Forelimb muscle (tissue), 1 donor: ENCODE results near the gene GRID1. TPM values are rescaled to one million over a fixed set of nuclear protein-coding genes. Genes with fewer than 3 reads are reported as not detected.
"Not testable (repeated sequence)": the region's sequence is repeated elsewhere in the genome, so short reads cannot be mapped to it uniquely, and the experiment has no call there.

Experiments
- DNase-seq: peaks from one replicate; pipeline ENCODE4 v3.0.0-alpha.2; 2013; ENCODE audit warnings: low read depth
- polyA plus RNA-seq: library from polyadenylated mRNA; unstranded; fragments of 120-200 nt; gene quantifications from one replicate; pipeline ENCODE4 v1.2.1, GENCODE V29; 2013; ENCODE audit not compliant: insufficient read length

GRID1 gene
- polyA plus RNA-seq, 1 donor: 3.8 TPM

DNA sequence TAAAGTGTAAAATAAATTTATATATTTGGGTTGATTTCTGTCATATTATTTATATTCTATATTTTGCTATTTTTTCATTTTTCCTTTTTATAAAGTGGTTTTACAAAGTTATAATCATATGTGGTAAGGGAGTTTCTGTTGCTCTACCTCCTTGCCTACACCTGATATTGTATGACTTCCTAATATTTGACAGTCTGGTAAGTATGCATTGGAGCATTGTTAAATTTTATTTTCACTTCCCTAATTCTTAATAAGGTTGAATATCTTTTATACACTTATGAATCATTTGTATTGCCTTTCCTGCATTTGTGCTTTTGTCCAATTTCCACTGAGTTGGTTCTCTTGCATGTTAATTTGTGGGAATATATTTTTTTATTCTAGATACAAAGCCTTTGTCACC is 492.4 kb downstream of the GRID1 start:
- no peak for DNase-seq

DNA sequence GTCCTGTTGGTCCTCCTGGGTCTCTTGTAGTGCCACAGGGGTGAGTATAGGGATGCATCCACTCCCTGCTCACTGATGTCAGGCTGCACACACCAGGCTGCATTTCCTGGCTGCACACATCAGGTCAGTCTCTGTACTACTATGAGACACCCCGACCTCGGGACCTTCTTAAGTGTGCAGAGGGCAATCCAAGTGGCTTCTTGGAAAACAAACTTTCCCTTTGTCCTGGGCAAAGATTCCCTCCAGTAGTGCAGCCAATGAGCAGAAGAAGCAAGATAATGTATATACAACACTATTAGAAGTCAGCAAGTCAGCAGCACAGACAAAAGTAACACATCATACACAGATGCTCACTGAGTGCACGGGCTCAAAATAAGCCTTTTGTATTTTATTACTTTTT is 493.5 kb downstream of the GRID1 start:
- no peak for DNase-seq

DNA sequence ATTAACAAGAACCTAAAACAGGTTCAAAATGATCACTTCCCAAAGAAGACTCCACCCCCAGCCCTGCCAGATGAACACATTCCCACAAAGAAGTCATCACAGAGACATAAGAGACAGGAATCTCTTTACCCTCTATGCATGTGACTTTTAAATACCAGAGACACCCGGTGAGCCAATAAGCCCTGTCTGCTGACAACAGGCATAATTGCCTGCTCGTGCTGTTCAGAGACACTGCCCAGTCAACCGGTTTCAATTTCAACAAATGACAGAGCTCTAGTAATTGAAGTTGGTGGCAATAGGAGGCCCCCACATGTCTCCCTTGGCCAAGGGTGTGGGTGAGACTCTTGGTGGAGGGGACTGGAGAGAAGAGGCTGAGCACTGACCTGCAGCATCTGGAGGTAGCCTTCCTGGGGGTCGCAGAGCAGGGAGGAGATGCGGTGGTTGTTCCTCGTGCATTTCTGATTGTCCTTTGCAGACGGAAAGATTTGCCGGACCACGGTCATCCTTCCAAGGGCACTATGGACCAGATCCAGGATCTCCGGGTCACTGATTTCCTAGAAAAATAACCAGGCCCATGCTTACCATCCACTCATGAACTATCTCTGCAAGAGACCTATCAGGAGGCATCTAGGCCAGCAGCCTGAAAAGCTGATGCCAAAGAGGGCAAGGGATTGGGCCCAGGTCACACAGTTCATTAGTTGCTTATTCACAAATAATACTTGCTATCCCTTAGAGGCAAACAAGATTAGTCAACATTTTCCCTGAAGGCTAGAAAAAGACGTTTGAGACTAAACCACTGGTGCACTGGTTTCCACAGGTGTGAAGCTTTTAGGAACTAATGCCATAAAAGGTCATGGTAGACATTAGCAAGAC is 497.7 kb downstream of the GRID1 start:
- DNase-seq: no peak

DNA sequence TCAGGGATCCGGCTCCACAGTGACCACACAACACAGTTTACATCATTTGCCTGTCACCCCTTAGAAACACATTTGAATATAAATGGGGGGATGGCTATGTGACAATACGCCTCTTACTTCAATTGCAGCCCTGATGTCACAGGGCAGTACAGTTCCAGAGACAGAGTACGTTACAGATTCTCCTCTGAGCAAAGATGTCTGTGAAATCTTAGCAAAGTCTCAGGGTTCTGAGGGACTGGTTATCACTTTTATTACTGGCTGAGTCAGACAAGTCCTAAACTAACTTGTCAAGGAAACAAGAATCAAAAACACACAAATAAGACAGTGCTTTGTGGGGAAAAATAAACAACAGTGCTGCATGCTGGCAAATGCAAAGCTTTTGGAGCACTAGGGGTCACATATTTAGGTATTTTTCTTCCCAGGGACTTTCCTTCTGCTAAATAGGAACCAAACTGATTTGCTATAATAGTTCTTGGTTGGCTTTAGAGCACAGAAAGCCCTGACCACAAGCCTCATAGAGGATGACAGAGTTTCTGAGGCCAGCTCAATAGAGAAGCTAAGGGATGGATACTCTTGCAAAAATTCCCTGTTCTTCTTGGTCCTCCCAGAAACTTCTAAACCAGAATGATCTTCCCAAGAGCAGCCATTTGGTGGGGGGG is 501.6 kb downstream of the GRID1 start:
- DNase-seq: no peak

DNA sequence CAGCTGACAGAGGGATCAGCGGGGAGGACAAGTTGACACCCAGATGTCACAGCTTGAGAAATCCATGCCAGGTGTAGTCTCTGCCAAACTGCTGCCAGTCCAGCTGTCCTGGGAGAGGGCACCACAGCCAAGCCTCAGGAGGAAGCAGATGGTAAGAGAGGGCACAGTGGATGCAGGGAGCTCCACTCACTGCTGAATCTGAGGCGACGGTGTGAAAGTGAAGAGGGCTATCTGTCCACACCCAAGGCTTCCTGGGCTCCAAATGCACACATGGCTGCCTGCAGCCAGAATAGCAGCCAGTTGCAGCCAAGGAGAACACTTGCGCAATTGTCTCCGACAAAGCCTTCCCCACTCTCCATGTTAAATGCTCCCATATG is 502.4 kb downstream of the GRID1 start:
- DNase-seq: peak; percentile 9

DNA sequence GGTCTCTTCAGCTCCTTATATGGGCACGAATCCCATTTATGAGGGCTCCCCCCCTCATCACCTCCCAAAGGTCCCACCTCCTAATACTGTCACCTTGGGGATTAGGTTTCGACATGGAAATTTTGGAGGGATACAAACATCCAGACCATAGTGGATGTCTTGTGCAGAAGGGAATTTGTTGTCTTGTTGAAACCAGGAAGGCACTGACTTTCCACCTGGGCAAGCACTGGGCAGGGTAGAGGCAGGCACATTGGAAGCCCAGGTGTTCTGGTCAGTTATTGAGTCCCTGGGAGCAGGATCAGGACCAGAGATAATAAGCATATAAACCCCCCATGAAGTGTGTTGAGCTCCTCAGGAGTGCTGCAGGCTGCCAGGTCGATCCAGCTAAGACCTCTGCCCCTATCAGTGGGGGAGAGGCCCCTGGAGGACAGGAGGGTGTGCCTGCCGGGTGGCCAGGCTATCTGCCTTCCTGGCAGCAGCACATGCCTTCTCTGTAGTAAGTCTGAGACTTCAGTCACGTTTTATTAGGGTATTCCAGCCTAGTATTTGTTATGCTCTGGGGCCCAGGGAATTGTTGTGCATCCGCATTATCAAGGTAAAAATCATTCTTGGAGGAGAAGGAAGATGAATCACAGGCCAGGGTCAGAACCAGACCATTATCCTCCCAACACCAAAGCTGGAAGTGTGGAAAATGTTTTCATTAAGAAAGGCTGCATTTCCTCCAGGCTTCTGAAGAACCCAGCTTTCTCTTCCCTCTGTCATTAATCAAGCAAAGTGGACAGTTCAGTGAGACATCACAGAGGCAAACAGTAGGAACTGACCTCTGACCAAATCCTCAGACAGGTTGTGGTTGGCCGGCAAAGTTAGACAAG is 503.1 kb downstream of the GRID1 start:
- DNase-seq: no peak

DNA sequence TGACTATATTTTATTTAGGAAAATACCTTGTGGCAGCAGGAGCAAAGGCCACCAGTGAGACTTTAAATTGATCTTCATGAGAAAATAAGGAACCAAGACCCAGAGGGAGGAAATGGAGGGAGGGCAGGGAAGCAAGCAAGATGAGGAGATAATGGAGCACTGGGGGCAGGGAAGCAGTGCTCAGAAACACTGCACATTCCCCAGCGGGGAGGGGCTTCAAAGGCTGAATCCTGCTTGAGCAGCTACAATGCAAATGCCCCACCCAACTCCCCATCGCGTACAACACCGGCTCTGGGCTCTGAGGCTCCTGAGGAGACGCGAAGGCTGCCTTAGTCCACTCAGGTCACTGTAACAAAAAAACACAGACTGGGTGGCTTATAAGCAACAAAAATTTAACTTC is 503.8 kb downstream of the GRID1 start:
- no peak for DNase-seq

DNA sequence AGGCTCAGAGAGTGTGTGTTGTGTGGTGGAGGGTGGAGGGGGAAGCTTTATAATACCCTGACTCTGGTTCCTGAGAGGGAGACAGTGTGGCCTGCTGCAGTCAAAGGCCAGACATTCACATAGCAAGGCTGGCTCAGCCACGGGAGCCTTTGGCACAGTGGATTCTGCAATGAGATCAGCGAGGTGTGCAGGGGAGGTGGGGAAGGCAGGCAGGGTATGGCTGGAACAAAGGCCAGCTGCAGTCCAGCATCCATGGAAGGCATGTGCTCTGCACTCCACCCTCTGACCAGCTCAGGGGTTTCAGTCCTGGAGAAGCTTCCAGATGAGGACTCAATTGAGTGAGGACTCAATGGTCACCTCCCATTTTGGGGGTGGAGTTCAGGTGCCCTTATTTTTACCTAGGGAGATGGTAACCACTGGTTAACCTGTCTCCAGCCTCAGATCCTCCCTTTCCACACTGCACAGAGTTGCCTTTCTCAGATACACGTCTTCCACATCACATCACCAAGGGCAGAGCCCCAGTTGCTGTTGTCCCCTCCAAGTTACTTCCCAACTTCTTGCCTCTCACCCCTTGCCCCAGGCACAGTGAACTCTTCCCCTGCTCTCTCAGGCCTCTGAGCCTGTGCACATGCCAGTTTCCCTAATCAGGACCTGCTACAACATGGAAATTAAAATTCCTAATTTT is 504.9 kb downstream of the GRID1 start:
- DNase-seq: no peak

DNA sequence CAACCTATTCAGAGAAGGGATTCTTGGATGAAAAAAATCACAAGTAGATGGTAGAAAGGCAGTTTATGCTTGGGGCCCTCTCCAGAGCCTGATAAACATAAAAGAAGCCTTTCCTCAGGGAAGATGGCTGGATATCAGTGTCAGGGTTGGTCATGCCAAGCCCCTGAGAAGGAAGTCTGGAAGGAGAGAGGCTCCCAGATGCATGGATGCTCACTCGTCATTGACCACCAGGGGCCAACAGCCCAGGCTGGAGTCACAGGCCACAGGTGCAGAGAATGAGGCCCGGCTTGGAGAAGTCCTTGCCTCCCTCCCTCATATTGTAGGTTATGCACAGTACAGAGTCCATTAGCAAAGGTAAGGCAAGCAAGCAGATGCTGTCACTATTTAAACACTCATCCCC is 506.7 kb downstream of the GRID1 start:
- DNase-seq: no peak

DNA sequence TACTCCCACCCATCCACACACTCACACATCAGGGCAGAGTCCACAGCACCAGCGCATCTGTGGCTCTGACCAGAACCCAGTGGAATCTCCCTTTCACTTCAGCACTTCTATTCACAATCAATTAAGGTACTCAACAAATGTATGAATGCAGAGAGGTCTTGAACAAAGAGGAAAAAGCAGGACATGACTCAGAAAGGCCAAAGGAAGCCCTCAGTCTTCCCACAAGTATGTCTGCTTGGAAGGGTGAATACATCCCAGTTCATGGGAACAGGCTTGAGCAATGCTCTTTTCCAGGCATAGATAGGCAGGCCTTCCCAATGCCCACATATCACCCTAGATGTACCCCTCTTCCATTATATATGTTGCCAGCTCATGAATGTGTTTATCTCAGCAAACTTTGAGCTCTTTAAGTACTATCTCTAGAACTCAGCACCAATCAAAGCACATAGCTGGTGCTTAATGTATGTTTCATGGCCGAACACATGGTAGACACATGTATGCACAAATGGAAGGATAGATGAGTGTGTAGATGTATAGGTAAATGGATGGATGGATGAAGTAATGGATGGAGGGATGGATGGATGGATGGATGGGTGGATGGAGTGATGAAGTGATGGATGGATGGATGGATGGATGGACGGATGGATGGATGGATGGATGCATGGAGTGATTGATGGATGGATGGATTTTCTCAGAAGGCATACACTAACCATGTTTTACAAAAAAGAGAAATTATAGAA is 507.6 kb downstream of the GRID1 start:
- no peak for DNase-seq

DNA sequence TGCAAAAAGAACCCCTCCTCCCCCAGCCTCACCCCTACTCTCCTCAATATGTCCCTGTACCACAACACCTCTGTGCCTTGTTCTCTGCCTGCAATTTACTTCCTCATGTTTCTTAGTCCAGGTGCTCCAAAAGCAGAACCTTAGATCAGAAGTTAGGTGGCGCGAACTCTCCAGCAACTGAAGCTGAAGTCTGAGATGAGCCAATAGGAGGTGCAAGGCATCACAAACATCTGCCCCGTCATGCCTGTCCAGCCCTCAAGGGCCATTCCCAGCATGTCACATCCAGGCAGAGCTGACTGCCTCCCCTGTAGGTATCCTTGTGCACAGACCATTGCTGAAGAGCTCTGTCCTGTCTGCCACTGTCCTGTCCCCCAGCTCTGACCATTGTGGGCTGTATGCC is 508.8 kb downstream of the GRID1 start:
- DNase-seq: no peak

DNA sequence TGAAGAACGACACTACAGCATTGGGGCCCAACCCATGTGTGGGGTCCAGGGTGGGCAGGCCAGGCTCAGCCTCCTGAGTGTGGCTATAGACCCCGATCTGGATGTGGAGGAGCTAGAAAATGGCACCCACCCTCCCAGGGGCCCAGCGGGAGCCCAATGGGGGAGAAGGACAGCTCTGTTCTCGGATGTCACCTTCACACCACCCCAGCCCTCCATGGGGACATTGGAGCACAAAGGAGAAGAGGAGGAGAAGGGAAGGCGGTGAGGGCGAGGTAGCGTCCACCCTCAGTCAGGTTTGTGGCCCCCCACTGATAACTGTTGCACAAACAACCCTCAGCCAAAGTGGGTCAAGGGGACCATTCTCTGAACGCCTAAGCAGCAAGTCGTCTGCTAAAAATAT is 509.3 kb downstream of the GRID1 start:
- no peak for DNase-seq

DNA sequence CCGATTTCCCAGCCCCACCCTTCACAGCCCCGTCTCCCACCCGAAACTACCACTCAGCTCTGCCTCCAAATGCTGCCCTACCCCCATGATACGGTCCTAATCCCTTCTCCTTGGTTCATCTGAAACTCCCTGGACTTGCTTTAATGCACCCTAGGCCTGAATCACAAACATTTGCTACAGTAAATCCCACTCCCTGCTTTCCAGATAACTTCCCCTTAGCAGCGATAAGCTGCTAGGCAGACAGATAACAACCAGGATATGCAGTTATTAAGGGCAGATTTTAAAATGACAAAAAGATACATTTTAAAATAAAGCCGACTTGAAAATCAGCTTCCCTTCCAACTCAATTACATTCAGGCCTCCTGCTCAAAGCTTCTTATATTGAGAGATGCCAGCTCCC is 514.7 kb downstream of the GRID1 start:
- no peak for DNase-seq

DNA sequence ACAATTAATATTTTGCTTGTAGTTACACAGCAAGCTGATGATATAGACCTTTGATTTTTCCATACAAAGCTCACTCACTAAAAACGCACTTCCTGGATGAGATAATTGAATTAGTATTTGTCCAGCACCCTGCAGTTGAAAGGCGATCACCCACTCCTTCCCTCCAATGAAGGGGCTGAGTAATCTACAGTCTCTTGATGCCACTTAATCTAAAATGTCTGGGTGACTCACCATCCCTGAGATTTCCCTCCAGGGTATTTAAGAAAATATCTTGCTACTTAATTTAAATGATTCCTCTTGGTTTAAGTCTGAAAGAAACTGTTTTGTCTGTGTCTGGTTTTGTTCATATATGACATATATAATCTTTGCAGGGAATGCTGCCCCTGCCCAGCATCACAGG is 515.3 kb downstream of the GRID1 start:
- DNase-seq: no peak

DNA sequence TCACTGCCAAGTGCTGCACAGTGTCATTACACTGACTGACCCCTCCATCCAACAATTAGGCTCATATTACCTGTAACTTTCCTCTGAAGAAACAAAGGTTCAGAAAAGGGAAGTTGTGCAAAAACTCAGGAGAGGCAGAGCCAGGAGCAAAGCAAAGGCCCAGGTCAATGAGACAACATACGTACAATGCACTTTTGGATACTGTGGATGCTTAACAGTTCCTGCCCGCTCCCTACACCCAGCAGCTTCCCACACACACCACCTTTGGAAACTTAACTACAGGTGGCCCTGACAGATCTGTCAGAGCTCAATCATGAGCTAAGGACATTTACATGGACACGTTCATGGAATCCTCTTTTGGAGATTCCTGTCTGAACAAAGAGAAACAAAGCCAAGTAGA is 515.9 kb downstream of the GRID1 start:
- no peak for DNase-seq

DNA sequence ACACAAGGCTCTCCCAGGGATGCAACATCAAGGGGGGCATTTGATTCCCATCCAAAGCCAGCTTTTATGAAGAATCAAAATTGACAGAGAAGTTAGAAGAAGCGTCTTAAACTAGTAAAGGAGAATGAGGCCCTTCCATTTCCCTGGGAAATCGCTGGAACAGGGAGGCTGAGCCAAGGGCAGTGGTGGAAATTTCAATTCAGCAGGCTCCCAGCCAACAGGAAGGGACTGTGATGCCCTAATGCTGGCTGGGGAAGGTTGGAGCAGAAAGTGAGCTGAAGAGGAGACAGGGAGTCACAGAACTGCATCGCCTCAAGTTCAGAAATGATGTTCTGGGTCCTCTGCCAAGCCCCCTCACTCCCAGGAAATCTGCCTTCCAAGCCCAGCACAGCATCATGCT is 517.3 kb downstream of the GRID1 start:
- no peak for DNase-seq

DNA sequence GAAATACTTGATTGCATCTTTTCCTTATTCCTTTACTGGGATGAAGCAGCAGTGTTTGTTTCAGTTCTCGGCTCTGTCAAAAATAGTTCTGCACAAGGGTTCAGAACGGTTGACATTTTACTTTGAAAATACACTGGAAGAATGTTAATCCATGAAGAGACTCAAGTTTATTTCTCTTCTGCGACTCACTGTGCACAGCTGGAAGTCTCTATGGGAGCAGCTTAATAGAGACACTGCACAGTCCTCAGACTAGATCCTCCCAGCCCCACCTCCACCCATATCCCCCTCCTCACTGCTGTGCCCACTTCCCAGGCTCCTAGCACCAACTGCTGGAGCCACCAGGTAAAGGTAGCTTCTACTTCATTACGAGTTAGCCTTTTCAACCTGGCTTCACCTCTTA is 517.8 kb downstream of the GRID1 start:
- no peak for DNase-seq

DNA sequence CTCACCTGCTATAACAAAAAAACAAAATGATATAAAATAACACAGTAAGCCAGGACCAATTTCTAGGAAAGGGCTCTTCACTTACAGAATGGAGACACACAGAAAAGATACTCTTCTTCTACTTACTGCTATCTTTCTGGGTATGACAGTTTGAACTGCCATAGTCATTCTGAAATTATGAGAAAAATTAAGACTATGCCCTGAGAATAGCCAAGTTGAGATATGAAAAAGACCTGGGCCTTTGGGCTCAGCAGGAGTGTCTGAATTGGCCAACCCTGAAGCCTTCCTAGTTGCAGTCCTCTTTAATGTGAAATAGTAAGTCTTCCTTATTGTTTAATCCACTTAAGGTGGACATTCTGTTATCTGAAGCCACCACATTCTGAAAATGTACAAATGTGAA is 519.5 kb downstream of the GRID1 start:
- DNase-seq: no peak

DNA sequence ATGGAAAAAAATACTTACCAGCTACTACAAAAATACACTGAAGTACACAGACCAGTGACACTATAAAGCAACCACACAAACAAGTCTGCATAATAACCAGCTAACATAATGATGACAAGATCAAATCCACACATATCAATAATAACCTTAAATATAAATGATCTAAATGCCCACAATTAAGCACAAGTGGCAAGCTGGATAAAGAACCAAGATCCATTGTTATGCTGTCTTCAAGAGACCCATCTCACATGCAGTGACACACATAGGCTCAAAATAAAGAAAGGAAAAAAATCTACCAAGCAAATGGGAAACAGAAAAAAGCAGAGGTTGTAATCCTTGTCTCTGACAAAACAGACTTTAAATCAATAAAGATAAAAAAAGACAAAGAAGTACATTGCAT is 527.9 kb downstream of the GRID1 start:
- DNase-seq: not testable (repeated sequence)

DNA sequence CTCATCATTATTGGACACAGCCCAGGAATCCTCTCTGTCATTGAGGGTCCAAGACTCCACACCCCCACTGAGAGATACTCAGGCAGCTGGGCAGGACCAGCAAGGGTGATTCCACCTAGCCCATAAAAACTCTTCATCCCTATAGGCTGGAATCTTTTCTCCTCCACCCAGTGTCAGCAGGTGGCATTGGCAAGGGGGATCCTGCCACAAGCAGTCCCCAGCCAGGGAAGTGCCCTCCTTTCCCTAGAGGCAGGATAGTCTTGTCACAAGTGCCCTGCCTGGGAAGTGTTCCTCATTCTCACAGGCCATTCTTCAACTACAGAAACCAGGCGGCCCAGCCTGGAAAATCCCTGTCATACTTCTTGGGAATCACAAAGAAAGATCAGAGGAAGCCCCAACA is 533.6 kb downstream of the GRID1 start:
- no peak for DNase-seq

DNA sequence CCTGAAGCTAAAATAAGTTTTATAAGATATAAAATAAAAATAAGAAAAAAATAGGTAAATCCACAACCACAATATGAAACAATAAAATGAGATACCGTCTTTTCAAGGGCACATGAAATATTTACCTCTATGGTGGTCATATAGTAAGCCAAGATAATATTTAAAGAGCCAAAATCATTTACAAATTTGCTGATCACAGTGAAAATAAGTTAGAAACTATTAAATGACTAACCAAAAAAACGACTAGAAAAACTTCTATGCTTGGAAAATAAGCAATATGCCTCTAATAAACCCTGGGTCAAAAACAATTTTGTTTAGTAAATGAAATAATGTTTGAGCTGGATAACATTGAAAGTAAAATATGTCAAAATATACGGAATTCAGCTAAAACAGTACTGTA is 535.2 kb downstream of the GRID1 start:
- DNase-seq: no peak
